Measurements from ENCODE around the gene FEV.

The FEV gene

DNA sequence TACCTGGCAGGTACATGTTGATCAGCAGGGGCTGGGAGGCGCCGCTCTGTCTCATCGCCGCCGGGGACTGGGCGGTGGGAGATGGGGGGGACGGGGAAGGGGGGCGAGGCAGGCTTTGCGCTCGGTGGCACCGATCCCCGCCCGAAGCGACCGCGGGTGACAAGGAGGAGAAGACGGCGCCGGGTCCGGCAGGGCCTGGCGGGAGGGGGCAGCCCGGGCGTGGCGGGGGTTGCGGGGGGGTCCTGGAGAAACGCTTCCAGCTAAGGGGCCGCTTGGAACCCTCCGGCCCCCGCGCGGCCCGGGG is at the start of gene FEV:
TSS of gene FEV (minus strand) at position 164 of the 304 bp plus-strand sequence. CDS start at position 55, 109 bp downstream.
- no peak for DNase-seq (ENCODE audit: low read depth in 2 of 2)

DNA sequence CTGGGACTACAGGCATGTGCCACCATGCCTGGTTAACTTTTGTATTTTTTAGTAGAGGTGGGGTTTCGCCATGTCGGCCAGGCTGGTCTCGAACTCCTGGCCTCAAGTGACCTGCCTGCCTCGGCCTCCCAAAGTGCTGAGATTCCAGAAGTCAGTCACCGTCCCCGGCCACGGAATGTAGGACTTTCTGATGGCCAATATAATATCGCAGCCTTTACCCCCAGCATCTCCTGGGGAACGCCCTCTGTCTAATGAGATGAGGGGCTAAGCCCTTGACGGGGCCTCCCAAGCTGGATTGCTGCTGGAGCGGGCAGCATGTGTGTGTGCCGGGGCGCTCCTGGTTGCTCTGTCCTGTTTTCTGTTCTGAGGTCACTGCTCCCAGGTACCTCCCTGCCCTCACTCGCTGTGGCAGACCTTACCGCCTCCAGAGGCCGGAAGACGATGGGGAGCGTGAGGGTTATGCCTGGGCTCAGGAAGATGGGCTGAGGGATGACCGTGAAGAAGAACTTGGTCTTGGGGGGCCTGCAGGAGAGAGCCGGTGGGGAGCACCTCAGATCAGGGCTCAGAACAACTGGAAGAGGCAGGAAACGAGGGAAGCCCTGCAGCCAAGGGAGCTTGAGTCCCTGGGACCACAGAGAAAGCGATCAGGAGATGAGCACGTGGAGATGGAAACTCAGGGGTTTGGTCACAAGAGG is 47.2 kb upstream of the FEV start:
- no peak for DNase-seq (ENCODE audit: low read depth in 2 of 2)

DNA sequence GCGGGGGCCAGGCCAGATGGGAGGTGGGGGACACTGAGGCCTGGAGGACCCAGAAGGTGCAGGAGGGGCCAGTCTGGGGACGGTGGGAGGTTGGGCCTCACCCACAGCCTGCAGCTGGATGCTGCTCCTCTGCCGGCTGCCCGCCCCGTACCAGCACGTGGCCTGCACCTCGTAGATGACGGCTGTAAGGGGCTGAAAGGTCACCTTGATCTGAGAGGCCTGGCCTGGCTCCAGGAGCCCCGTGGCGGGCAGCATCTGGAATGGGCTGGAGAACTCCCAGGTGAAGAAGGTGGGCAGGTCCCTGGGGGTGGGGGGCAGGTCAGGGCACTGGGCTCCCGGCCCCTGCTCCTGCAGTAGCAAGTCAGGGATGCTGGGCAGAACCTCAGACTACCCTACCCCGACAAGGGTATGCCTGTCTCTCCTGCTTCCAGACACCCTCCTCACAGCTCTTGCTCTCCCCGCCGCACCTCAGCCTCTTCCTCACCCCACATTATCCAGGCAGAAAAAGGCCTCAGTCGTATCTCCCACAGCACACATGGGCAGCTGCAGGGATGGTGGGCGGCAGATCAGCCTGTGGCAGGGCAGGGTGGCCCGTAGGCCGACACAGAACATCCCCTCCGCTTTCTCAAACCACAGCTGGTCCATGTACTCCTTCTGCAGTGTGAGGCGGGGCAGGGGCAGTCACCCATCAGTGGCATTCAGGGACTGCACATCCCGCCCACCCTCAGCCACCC is 46.2 kb upstream of the FEV start:
- DNase-seq (ENCODE audit: low read depth in 2 of 2): no peak

DNA sequence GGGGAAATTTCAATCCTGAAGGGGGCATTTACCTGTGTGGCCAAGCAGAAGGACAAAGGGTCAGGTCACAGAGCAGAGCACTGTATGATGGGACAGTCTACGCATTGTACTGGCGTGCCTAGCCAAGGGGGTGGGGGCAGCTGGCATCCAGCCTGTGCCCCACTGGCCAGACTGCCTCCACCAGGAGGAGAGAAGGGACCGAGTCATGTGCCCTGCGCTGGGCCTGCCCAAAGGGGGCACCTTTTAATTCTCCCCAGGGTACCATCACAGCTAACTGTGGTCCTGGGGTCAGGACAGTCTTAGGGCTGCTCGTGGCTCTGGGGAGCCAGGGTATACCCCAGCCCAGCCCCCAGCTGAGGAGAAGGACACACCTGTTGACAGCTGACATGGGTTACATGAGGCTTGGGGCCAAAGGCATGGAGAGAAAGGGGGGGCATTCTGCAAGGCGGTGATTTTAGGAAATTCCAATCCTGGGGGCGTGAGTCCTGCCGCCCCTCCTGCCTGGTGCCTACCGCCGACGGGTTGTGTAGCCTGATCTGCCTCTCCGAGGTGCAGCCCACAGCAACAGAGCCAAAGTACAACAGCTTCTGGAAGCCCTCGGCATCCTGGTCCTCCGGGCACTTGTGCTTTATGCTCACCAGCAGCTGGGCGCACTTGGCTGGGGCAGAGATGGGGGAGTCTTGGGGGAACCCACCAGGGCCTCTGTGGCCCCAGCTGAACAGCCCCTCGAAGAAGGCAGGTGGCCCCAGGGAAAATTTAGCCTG is 45.4 kb upstream of the FEV start:
- DNase-seq (ENCODE audit: low read depth in 2 of 2): no peak

DNA sequence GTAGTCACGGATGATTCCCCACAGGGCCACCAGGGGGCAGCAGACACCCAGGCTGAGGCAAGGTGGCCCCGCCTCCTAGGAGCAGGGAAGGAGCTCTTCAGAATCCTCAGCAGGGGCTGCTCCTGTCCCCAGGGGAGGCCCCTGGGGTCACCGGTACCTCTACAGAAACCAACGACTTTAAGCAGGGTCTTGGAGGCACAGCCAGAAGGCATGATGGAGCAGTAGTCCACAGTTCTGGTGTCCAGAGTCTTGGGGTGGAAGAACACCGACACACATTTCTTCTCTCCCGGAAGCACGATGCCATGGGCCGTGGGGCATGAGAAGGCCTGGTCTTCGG is 44.8 kb upstream of the FEV start:
- DNase-seq (ENCODE audit: low read depth in 2 of 2): peak; percentile 34 to 62

DNA sequence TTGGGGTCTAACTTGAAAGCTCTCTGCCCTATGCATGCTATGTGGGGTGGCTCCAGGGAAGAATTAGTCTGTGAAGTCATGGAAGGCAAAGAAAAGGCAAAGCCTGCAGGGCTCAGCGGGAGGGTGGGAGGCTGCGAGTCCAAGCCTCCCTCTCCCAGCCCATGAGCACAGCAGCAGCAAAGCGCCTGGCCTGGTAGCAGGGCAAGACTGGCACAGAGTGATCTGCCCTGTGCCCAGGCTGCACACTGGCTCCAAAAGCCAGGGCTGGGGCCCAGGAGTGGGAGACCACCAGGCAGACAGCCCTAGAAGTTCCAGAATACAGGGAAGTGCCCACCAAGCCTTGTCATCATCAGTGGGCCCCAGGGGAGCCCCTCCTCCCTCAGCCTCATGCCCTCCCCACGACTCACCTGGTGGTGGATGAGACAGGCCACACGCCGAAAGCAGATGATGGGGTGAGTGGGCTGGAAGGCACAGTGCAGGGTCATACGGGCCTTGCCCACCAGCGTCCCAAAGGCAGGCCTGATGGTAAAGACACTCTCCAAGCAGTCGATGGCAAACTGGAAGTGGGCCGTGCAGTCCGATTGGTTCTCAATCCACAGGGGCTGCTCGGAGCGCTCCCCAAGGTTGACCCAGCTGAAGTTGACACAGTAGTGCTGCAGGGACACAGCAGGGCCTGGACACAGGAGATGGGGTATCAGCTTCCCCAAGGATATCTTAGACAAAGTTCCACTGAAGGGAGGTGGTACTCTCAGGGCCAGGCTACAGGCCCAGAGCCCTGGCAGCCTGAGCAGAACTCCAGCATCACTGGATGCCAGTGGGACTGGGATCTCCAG is 44.2 kb upstream of the FEV start:
- DNase-seq (ENCODE audit: low read depth in 2 of 2): no peak

DNA sequence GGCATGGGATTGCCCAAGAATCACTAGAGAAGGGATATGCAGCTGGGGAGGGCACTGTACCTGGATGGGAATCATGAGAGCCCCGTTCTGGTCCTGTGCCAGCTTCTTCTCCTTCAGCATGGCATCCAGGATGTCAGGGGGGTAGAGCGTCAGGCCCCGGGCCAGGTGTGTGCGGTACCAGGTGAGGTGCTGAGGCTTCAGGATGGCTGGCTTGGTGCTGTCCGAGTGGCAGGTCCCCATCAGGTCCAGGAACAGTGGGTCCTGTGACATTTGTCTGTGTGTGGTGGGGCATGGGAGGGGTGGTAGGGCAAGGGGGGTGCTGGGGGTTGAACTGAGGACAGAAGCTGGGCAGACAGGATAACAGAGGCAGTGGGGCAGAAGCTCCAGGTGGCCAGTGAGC is 43.2 kb upstream of the FEV start:
- DNase-seq (ENCODE audit: low read depth in 2 of 2): no peak

DNA sequence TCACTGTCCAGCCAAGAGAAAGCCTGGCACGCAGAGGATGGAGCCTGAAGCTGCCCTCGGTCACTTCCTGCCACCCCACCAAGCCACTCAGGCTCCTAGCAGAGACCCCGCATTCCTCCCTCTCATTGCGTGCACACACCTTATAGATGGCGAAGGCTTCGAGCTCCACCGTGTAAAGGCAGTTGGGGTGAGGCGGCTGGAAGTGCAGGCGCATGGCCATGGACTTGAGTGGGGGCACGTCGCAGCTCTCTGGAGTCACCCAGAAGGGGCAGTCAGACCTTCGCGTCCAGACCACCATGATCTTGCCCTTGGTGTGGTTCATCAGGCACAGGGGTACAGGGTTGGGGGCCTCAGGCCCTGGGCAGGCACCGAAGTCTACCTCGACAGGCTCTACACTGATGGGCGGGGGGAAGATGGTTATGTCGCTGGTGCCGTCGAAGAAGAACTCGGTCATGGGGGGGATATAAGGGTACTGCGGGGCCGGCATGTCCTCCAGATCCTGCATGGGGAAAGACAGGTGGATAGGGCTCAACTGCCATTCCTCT is 42.6 kb upstream of the FEV start:
- no peak for DNase-seq (ENCODE audit: low read depth in 2 of 2)

DNA sequence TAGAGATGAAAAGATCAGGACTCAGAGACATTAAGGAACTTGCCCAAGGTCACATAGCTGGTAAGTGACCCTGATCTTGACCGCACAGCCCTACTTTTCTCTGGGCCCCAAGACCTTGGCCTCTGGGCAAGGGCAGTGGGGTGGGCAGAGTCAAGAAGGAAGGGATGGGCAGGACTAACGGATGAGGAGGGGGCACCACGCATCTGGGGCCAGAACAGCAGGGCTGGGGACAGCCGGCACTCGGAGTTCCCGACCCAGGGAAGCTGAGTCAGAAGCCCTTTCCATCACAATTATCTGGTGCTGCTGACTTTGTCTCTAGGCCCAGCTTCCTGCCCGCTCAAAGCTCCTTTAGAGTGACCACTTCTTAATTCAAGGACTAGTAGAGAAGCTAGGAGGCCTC is 42.0 kb upstream of the FEV start:
- DNase-seq (ENCODE audit: low read depth in 2 of 2): no peak

DNA sequence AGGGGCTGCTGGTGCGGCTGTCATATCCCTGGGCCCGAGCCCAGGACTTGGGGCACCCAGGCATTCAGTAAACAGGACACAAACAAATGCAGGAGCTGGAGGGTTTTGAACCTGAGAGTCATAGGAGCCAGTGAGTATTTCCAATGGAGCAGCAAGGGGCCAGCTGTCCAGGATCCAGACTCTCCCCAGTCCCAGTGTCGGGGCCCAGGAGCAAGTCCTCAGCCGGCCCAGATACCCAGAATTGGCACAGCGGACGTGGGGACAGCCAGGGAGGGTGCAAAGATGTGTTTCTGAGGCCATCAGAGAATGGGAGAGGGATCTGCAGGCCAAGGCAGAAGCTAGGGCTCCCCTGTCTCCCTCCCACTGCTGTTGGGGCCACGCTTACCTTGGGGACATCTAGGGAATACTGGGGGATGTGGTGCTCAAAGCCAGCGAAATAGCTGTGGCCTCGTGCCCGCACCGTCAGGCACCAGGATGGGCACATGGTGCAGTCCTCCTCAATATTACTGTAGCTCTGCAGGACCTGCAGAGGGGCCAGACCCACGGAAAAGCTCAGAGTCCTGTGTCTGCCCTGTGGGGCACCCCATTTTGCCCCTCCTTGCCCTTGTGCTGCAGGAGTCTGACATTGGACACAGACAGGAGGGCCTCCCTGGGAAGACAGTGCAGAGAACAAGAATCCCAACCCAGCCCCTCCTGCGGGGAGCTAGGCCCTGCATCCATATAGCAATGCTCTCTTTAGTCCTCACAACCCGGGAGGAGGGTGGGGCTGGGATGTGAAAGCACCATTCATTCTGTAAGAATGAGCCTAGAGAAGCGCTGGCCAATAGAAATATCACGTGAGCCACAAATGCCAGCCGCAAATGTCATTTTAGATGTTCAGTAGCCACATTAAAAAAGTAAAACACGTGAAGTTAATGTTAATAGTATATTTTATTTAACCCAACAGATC is 40.9 kb upstream of the FEV start:
- DNase-seq (ENCODE audit: low read depth in 2 of 2): no peak

DNA sequence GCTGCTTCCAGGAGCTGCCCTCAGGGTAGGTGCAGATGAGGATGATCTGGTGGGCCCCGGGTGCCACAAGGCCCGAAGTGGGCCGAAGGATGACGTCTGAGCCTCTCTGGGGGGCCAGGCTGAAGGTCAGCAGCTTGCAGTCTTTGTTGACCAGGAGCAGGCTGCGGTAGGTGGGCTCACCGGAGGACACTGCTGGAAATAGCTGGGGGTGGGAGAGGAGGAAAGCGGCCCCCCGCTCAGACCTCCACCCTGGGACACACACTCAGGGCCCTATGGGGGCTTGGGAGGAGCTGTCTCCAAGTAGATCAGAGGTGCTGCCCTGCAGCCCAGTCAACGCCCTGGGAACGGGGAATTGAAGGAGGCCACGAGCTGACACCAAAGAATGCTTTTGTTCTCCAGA is 39.1 kb upstream of the FEV start:
- DNase-seq (ENCODE audit: low read depth in 2 of 2): no peak

DNA sequence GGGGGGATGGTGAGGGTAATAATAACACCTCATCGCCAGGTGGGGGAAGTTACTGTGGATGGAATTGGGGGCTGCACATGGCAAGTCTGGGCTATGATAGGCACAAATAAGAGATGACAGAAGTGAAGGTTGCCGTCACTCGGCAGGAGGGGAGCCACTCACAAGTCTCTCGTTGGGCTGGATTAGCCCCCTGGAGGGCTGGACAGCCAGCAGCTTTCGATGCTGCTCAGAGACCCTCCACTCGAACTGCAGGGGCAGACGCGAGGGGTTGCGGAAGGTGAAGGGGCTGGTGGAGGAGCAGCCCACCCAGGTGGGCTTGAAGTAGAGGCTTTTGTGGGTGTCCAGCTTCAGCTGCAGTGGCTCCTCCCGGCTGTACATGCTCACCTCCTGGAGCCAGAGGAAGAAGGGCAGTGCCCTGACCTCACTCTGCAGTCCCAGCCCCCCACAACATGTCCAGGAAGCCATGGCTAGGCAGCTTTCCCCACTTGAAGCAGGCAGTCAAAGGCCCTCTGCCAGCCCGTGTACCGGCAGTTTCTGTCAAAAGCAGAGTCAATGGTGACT is 38.1 kb upstream of the FEV start:
- DNase-seq (ENCODE audit: low read depth in 2 of 2): no peak

DNA sequence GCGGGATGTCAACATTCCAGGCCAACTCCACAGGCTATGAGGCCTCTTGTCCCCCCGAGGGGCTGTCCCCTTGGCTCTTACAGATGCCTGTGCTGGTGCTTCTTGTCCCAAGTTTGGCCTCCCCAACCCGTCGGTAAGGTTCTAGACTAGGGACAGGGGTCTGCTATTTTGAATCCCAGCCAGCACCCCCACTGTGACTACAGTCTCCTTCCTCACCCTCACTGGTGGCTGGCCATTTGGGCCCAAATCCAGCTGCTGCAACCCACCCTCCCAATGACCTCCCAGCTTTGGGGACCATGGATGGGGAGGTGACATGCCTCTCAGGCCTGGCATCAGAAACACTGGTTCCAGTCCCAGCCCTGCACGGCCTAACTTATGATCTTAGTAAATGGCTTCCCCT is 37.6 kb upstream of the FEV start:
- DNase-seq (ENCODE audit: low read depth in 2 of 2): no peak

DNA sequence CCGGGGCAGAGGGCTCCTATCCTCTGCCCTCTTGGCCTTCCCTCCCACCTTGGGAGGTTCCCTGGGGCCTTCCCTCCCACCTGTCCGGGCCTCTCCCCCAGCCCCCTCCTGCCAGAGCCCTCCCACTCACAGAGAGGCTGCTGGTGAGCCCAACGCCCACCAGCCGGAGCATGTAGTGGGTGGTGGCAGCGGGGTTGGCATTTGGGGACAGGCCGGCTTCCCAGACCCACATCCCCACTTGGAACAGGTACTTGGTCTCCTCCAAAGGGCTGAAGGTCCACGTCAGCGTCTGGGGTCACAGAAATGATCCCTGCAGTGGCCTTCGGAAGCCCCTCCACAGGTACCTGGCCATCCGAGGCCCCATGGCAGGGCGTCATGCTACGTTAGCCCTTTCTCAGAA is 37.1 kb upstream of the FEV start:
- DNase-seq (ENCODE audit: low read depth in 2 of 2): no peak

DNA sequence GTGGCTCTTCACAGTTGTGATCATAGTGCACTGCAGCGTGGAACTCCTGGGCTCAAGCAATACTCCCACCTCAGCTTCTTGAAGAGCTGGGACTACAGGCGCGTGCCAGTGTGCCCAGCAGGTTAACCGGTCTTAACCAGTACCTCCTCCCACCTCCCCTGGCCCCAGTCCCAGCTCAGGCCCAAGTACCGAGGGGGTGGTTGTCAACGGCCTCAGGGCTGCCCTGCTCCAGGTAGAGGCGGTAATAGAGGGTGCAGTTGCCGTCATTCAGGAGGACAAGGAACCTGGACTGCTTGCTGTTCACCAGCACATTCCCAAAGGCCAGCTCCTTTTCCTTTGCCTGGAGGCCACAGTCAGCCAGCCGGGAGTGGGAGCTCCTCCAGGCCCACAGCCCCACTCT is 36.6 kb upstream of the FEV start:
- no peak for DNase-seq (ENCODE audit: low read depth in 2 of 2)

DNA sequence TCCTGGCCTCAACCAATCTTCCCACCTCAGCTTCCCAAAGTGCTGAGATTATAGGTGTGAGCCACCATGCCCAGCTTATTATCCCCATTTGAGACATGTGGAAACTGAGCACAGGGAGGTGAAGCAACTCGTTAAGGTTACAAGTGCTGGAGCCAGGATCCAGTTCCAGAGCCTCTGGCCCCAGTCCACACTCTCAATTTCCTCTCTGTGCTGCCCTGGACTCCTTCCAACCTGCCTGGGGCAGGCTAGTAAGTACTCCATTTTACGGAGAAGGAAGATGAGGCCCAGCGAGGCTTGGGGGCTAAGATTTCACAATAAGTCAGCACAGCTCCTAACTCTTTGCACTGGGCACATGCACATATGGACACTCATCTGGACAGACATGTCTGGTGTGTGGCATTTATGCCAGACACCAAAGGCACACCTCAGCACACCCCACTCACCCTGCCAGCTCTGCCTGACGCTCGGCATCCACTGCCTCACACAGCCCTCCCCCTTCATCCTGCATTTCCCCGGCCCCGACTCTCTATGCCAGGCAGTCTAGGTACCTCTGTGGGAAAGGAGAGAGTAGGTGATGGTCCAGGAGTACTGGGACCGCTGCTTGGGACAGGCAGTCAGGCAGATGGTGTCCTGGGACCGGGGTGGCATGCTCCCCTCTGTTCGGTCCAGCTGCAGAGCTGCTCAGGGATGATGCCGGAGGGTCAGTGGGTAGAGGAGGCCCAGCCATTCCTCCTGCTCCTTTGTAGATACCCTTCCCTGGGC is 35.8 kb upstream of the FEV start:
- no peak for DNase-seq (ENCODE audit: low read depth in 2 of 2)

DNA sequence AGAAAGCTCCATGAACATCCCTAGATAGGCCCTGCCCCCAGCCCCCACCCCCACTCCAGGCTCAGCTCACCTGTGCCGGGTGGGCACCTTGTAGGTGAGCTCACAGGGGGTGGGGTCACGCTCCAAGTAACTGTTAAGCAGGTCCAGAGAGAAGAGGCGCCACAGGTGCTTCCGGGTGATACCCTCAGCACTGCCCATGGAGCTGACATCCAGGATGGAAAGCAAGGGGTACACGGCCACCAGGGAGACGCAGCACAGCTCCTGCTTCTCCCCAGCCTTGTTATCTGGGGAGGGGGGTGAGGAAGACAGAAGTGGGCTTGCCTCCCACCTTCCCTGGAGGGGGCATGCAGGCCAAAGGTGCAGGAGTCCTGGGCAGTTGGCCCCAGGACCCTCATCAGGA is 34.5 kb upstream of the FEV start:
- no peak for DNase-seq (ENCODE audit: low read depth in 2 of 2)

DNA sequence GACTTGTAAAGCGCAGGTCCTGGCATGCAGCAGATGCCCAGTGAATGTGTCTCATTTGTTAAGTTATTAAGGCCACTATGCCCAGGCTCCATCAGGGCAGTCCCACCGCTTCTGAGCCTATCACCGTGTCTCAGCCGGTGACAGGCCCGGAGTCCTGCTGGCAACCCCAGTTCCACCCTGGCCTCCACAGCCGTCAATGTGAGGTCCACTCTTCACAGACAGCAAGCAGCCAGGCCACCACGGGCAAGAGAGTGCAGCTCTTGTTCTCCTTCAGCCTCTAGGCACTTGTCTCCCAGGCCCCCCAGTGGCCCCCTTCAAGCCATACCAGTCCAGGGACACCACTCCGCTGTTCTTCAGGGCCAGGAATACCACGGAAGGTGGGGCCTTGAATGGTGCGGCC is 33.7 kb upstream of the FEV start:
- DNase-seq (ENCODE audit: low read depth in 2 of 2): no peak

DNA sequence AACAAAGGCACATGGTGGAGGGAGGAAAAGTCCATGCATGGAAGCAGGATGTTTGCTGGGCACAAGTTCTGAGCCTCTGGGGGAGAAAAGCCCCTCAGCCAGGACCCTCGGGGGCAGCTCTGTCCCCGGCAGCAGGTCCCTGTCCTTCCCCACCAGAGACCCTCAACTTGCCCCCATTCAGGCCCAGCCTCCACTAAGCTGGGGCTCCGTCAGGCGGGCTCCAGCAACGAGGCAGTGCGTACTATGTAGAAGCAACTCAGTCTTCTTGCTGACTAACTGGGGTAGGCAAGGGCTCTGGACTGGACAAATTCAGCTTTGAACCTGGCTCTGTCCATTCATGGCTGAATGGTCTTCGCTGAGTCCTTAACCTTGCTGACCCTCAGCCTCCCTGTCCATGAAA is 33.3 kb upstream of the FEV start:
- no peak for DNase-seq (ENCODE audit: low read depth in 2 of 2)

Measured in stimulated activated CD8-positive, alpha-beta memory T cell treated with anti-CD3 and anti-CD28 coated beads, Interleukin-2, amount 100 ng/mL, for 1 hour (primary cell).